MM.1S (cell line): ENCODE measurements around the gene HTRA2.

ENCODE experiments used
- CTCF ChIP-seq: fragments of 300-600 bp; sonication (generic); IDR thresholded peaks from 2 replicates; pipeline ENCODE4 v1.5.1; 2016; ENCODE audit warnings: antibody characterized with exemption, low read length, mixed read lengths
- EZH2phosphoT487 ChIP-seq: fragments of 300-600 bp; sonication (generic); IDR thresholded peaks from 2 replicates; pipeline ENCODE4 v1.6.1; 2018; ENCODE audit warnings: antibody characterized with exemption, low read length

- TF ChIP-seq CTCF = no peak
- no peak for TF ChIP-seq EZH2phosphoT487
These were observed 34.5 kb downstream of the HTRA2 start for GRCh38 chr2:74564222-74564621.
